PFSK-1 (cell line): Measurements from ENCODE around the gene BICDL1.

Source experiments
- FOXP2 ChIP-seq: optimal IDR thresholded peaks from 2 replicates; pipeline ENCODE3; 2011; ENCODE audit warnings: borderline replicate concordance, control low read depth, inconsistent platforms; ENCODE audit not compliant: insufficient read depth; ENCODE audit errors: extremely low read length, extremely low read depth
- POLR2AphosphoS5 ChIP-seq: IDR thresholded peaks from 2 replicates; pipeline ENCODE4 v1.6.1; 2012; ENCODE audit warnings: low read depth, mild to moderate bottlenecking, control low read depth, low read length, moderate library complexity
- REST ChIP-seq, 2 experiments: IDR thresholded peaks; 2 replicates each; pipeline versions ENCODE4 v1.6.1 to v1.8.0; 2011 to 2012; ENCODE audit warnings: low read depth in 2 of 2, low read length in 2 of 2, control low read depth in 1 of 2, inconsistent platforms in 1 of 2, mild to moderate bottlenecking in 1 of 2, moderate library complexity in 1 of 2; ENCODE audit not compliant: insufficient read depth in 1 of 2
- SIN3A ChIP-seq: IDR thresholded peaks from 2 replicates; pipeline ENCODE4 v1.6.1; 2012; ENCODE audit warnings: mild to moderate bottlenecking, low read length, moderate library complexity, borderline replicate concordance; ENCODE audit not compliant: insufficient read depth
- TAF1 ChIP-seq: IDR thresholded peaks from 2 replicates; pipeline ENCODE4 v1.6.1; 2012; ENCODE audit warnings: low read length, control low read depth, borderline replicate concordance; ENCODE audit not compliant: insufficient read depth

Gene BICDL1

GRCh38 chr12:120078868-120079267 is 89.8 kb downstream of the BICDL1 start:
- TF ChIP-seq REST (IDR thresholded peaks at IDR 0.05; ENCODE audit: insufficient read depth in 1 of 2, low read depth in 2 of 2, low read length in 2 of 2) (no peak), SIN3A (no peak), FOXP2 (no peak), TAF1 (no peak)

GRCh38 chr12:120079411-120080400 is 90.7 kb downstream of the BICDL1 start:
- TF ChIP-seq REST (IDR thresholded peaks at IDR 0.05; ENCODE audit: insufficient read depth in 1 of 2, low read depth in 2 of 2, low read length in 2 of 2), result no peak
- TF ChIP-seq TAF1, result no peak
- no peak for TF ChIP-seq POLR2AphosphoS5
- TF ChIP-seq SIN3A, result no peak
- TF ChIP-seq FOXP2, result no peak

GRCh38 chr12:120081641-120082040 is 92.6 kb downstream of the BICDL1 start:
- TF ChIP-seq SIN3A (no peak), FOXP2 (no peak), REST (IDR thresholded peaks at IDR 0.05; ENCODE audit: insufficient read depth in 1 of 2, low read depth in 2 of 2, low read length in 2 of 2) (no peak), POLR2AphosphoS5 (no peak), TAF1 (no peak)

GRCh38 chr12:120085920-120086645 is 97.0 kb downstream of the BICDL1 start:
- TF ChIP-seq FOXP2, result no peak
- TF ChIP-seq POLR2AphosphoS5, result no peak
- TF ChIP-seq REST (IDR thresholded peaks at IDR 0.05; ENCODE audit: insufficient read depth in 1 of 2, low read depth in 2 of 2, low read length in 2 of 2), result no peak
- no peak for TF ChIP-seq SIN3A
- TF ChIP-seq TAF1, result no peak
